Frontal cortex (tissue), 4 donors: ENCODE measurements around the gene PCDHGB5. TPM values are rescaled to one million over a fixed set of nuclear protein-coding genes. Genes with fewer than 3 reads are reported as not detected.
"Not testable (repeated sequence)": the region's sequence is repeated elsewhere in the genome, so short reads cannot be mapped to it uniquely, and the experiment has no call there.

Source experiments
- DNase-seq, 2 donors: peaks; one replicate each; pipeline ENCODE4 v3.0.0; 2012; ENCODE audit warnings: low spot score in 2 of 2
- FAIRE-seq: peaks from 2 replicates; lab custom pipeline; 2012; peaks lifted over from hg19 to GRCh38; lab: Jason Lieb, UNC
- total RNA-seq: library from RNA; depleted of rRNA; stranded (reverse); fragments of >200 nt; gene quantifications from one replicate; pipeline ENCODE4 v1.2.3, GENCODE V29; 2014
- donor health status: control.
- donor health status: control.
- donor health status: control.

The PCDHGB5 gene
- total RNA-seq, 1 donor from 2014 or later = 13.0 TPM

DNA sequence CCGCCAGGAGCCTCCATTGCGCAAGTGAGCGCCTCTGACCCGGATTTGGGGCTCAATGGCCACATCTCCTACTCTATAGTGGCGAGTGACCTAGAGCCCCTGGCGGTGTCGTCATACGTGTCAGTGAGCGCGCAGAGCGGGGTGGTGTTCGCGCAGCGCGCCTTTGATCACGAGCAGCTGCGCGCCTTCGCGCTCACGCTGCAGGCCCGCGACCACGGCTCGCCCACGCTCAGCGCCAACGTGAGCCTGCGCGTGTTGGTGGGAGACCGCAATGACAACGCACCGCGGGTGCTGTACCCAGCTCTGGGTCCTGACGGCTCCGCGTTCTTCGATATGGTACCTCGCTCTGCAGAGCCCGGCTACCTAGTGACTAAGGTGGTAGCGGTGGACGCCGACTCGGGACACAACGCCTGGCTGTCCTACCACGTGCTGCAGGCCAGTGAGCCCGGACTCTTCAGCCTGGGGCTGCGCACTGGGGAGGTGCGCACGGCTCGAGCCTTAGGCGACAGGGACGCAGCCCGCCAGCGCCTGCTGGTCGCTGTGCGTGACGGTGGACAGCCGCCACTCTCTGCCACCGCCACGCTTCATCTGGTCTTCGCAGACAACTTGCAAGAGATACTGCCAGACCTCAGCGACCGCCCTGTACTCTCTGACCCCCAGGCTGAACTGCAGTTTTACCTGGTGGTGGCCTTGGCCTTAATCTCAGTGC is 12.0 kb downstream of the PCDHGB5 start:
- no peak for DNase-seq
- no peak for FAIRE-seq

DNA sequence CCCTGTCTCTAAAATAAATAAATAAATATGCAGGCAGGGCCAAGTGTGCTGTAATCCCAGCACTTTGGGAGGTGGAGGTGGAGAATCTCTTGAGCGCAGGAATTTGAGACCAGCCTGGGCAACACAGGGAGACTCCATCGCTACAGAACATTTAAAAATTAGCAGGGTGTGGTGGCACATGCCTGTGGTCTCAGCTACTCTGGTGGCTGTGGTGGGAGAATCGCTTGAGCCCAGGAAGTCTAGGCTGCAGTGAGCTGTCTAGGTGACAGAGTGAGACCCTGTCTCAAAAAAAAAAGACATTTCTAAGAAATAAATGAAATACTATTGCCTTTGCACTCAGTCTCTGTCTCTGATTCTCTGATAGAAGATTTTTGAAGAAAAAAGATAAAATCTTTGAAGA is 13.8 kb downstream of the PCDHGB5 start:
- FAIRE-seq (no peak), DNase-seq (no peak)

- FAIRE-seq (no peak), DNase-seq (no peak)
Observed at GRCh38 chr5:141412854-141413539, 15.2 kb downstream of the PCDHGB5 start, which contains the start of gene PCDHGA10. Gene PCDHGA10 (plus strand): TSS chr5:141412987. CDS start chr5:141413176, 189 bp downstream.

- FAIRE-seq (no peak), DNase-seq (no peak)
Observed at GRCh38 chr5:141413540-141414069, 15.9 kb downstream of the PCDHGB5 start.

DNA sequence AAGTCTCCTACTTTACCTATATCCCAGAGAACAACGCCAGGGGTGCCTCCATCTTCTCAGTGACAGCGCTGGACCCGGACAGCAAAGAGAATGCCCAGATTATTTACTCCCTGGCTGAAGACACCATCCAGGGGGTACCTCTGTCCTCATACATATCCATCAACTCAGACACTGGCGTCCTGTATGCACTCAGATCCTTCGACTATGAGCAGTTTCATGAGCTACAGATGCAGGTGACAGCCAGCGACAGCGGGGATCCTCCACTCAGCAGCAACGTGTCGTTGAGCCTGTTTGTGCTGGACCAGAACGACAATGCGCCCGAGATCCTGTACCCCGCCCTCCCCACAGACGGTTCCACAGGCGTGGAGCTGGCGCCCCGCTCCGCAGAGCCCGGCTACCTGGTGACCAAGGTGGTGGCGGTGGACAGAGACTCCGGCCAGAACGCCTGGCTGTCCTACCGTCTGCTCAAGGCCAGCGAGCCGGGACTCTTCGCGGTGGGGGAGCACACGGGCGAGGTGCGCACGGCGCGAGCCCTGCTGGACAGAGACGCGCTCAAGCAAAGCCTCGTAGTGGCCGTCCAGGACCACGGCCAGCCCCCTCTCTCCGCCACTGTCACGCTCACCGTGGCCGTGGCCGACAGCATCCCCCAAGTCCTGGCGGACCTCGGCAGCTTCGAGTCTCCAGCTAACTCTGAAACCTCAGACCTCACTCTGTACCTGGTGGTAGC is 17.0 kb downstream of the PCDHGB5 start:
- DNase-seq, FAIRE-seq: not testable (repeated sequence)

- FAIRE-seq, DNase-seq: not testable (repeated sequence)
Observed at GRCh38 chr5:141415275-141415618, 17.5 kb downstream of the PCDHGB5 start.

DNA sequence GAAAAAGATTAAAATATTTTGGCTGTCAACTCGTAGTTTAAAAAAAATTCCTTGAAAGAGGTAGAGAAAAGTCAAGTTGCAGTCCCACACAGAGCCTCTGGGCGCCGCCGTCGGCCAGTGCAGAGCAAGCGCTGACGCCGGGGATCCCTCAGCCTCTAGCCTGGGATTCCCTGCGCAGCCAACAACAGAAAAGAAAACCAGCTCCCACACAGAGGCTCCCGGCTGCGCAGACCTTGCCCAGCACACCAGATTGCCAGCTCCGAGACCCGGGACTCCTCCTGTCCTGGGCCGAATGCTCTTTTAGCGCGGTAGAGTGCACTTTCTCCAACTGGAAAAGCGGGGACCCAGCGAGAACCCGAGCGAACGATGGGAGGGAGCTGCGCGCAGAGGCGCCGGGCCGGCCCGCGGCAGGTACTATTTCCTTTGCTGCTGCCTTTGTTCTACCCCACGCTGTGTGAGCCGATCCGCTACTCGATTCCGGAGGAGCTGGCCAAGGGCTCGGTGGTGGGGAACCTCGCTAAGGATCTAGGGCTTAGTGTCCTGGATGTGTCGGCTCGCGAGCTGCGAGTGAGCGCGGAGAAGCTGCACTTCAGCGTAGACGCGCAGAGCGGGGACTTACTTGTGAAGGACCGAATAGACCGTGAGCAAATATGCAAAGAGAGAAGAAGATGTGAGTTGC is 19.9 kb downstream of the PCDHGB5 start, which contains the start of gene PCDHGB7:
TSS of gene PCDHGB7 (plus strand) at position 184 of the 679 bp plus-strand sequence. CDS start at position 367, 183 bp downstream.
- peak in 1 of 2 donors; percentile 42 for DNase-seq
- not testable (repeated sequence) for FAIRE-seq

GRCh38 chr5:141419074-141419880 is 21.5 kb downstream of the PCDHGB5 start:
- no peak for FAIRE-seq
- DNase-seq = no peak

- FAIRE-seq (no peak), DNase-seq (no peak)
Observed at GRCh38 chr5:141420855-141421488, 23.2 kb downstream of the PCDHGB5 start, which contains the start of gene PCDHGA11. Gene PCDHGA11 (plus strand): TSS chr5:141421051. CDS start chr5:141421228, 177 bp downstream.

- FAIRE-seq (no peak), DNase-seq (no peak)
Observed at GRCh38 chr5:141421489-141421855, 23.7 kb downstream of the PCDHGB5 start.

- DNase-seq (no peak), FAIRE-seq (no peak)
Observed at GRCh38 chr5:141422742-141423291, 25.1 kb downstream of the PCDHGB5 start.

GRCh38 chr5:141427783-141428426 is 30.2 kb downstream of the PCDHGB5 start:
- FAIRE-seq (no peak), DNase-seq (no peak)

DNA sequence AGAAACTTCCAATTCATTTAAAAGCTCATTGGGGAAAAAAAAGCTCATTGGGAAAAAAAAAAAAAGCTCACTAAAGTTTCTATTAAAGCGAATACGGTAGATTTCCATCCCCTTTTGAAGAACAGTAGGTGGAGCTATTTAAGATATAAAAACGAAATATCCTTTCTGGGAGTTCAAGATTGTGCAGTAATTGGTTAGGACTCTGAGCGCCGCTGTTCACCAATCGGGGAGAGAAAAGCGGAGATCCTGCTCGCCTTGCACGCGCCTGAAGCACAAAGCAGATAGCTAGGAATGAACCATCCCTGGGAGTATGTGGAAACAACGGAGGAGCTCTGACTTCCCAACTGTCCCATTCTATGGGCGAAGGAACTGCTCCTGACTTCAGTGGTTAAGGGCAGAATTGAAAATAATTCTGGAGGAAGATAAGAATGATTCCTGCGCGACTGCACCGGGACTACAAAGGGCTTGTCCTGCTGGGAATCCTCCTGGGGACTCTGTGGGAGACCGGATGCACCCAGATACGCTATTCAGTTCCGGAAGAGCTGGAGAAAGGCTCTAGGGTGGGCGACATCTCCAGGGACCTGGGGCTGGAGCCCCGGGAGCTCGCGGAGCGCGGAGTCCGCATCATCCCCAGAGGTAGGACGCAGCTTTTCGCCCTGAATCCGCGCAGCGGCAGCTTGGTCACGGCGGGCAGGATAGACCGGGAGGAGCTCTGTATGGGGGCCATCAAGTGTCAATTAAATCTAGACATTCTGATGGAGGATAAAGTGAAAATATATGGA is 32.8 kb downstream of the PCDHGB5 start, which contains the start of gene PCDHGA12:
TSS of gene PCDHGA12 (plus strand) at position 176 of the 782 bp plus-strand sequence. CDS start at position 429, 253 bp downstream.
- FAIRE-seq (no peak), DNase-seq (peak; percentile 48 to 68)

- FAIRE-seq (no peak), DNase-seq (peak in 1 of 2 donors; percentile 23)
Observed at GRCh38 chr5:141431286-141431685, 33.5 kb downstream of the PCDHGB5 start.

DNA sequence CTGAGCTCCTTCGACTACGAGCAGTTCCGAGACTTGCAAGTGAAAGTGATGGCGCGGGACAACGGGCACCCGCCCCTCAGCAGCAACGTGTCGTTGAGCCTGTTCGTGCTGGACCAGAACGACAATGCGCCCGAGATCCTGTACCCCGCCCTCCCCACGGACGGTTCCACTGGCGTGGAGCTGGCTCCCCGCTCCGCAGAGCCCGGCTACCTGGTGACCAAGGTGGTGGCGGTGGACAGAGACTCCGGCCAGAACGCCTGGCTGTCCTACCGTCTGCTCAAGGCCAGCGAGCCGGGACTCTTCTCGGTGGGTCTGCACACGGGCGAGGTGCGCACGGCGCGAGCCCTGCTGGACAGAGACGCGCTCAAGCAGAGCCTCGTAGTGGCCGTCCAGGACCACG is 34.6 kb downstream of the PCDHGB5 start:
- not testable (repeated sequence) for DNase-seq, FAIRE-seq

- FAIRE-seq, DNase-seq: not testable (repeated sequence)
Observed at GRCh38 chr5:141432726-141433125, 35.0 kb downstream of the PCDHGB5 start.

- no peak for DNase-seq
- FAIRE-seq = no peak
Observed at GRCh38 chr5:141434006-141434405, 36.3 kb downstream of the PCDHGB5 start.
